ENCODE measurements around the gene RITA1. TPM values are rescaled to one million over a fixed set of nuclear protein-coding genes. Genes with fewer than 3 reads are reported as not detected.

The RITA1 gene
- total and polyA plus RNA-seq, 9 donors = 6.8 to 19.4 (median 15.4) TPM

DNA sequence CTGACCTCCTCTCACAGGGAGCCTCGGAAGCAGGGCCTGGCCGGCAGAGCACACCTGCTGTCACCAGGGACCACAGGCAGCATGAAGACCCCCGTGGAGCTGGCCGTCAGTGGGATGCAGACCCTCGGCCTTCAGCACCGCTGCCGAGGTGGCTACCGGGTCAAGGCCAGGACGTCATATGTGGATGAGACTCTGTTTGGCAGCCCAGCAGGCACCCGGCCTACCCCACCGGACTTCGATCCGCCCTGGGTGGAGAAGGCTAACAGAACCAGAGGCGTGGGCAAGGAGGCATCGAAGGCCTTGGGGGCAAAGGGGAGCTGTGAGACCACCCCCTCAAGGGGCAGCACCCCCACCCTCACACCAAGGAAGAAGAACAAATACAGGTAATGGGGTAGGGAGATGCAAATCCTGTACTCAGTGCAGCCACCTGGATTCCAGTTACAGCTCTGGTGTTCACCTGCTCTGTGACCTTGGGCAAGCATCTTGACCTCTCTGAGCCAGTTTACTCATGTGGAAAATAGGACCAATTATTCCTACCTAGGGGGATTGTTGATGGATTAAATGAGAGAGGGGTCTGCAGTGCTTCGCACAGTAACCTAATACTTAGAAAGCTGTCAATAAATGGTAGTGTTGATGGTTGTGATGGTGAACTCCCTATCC lies 1.3 kb downstream of the RITA1 start:
- Histone ChIP-seq H3K4me1 (ENCODE audit: insufficient read depth) (peaks cover 12% of the 10 kb centered on the region), H3K9me3 (no peaks in the 10 kb centered on the region), H3K27ac (peak overlapping the region; percentile 1 to 47), H3K27me3 (no peaks in the 10 kb centered on the region), H3K36me3 (no peaks in the 10 kb centered on the region), H3K4me3 (no peak overlapping the region)
- TF ChIP-seq CTCF (IDR thresholded peaks at IDR 0.05) (no peak), EP300 (IDR thresholded peaks at IDR 0.05) (no peak), POLR2A (IDR thresholded peaks at IDR 0.05) (no peak)
- WGBS, 3 donors = 23 to 75% (median 27%) methylated on average over 11 to 16 of the region's 16 CpGs
- intact Hi-C loops (cut with DNase I) = loop anchor here in 1 of 4 donors (5.0 kb wide), 1 partner anchor 171 kb away; the partner anchor contains the start of gene PLBD2
- DNase-seq = peak in 2 of 5 donors; percentile 56 to 61

DNA sequence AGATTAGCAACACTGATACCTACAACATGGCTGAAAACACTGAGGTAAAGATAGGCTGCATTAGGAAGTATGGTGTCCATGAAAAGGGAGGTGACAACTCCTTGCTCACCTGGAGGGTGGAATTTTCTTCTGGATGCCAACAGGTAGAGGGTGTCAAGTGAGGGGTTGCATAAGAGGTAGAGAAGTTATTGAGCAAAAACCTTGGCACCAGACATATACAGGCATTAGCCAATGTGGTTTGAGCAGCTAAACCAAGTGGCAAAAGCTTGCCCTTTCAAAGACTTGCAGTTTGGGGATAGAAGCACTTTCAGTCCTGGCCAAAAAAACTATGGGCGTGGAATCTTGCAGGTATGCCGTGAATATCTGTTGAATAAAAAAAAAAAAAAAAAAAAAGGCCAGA lies 3.8 kb downstream of the RITA1 start:
- Histone ChIP-seq H3K27me3 (no peaks in the 10 kb centered on the region), H3K4me1 (ENCODE audit: insufficient read depth) (peaks cover 8% of the 10 kb centered on the region), H3K4me3 (no peak overlapping the region), H3K9me3 (no peaks in the 10 kb centered on the region), H3K36me3 (no peaks in the 10 kb centered on the region), H3K27ac (no peak overlapping the region)
- no peak for DNase-seq
- intact Hi-C loops (cut with DNase I) = loop anchor here in 1 of 4 donors (5.0 kb wide), 1 partner anchor 168 kb away; the partner anchor contains the start of gene PLBD2
- TF ChIP-seq EP300 (IDR thresholded peaks at IDR 0.05) (no peak), CTCF (IDR thresholded peaks at IDR 0.05) (no peak), POLR2A (IDR thresholded peaks at IDR 0.05) (no peak)
- WGBS, 3 donors = 85 to 89% (median 86%) methylated on average over 2 of the region's 2 CpGs

DNA sequence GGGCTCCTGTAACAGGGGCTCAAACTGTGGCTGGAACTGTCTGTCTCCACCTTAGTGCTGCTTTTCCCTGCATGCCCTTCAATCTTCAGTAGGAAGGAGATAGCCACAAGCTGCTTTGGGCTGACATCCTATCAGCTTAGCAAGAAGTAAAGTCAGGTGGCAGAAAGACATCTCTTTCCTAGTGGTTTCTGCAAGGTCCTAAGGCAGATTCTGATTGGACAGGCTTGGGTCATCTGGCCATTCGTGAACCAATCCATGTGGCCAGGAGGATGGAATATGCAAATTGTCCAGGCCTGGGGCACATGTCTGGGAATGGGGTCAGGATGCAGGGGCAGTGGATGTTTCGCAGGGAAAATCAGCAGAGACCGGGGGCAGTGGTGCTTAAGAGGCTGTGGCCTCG lies 5.2 kb downstream of the RITA1 start:
- DNase-seq = no peak
- no peaks in the 10 kb centered on the region for H3K36me3 ChIP-seq
- no peaks in the 10 kb centered on the region for H3K27me3 ChIP-seq
- 78 to 93% (median 84%) methylated on average over 4 of the region's 4 CpGs for WGBS, 3 donors
- H3K9me3 ChIP-seq = no peaks in the 10 kb centered on the region
- intact Hi-C loops (cut with DNase I) = loop anchor here in 3 of 4 donors (10.0 kb wide), 3 partner anchors 144 to 724 kb away; partner anchors contain the start of gene SLC8B1 (in 2 of the 3)
- H3K4me3 ChIP-seq = no peak overlapping the region
- H3K27ac ChIP-seq = no peak overlapping the region
- TF ChIP-seq EP300 (IDR thresholded peaks at IDR 0.05) (no peak), POLR2A (IDR thresholded peaks at IDR 0.05) (no peak), CTCF (IDR thresholded peaks at IDR 0.05) (no peak)
- H3K4me1 ChIP-seq (ENCODE audit: insufficient read depth) = peaks cover 11% of the 10 kb centered on the region

DNA sequence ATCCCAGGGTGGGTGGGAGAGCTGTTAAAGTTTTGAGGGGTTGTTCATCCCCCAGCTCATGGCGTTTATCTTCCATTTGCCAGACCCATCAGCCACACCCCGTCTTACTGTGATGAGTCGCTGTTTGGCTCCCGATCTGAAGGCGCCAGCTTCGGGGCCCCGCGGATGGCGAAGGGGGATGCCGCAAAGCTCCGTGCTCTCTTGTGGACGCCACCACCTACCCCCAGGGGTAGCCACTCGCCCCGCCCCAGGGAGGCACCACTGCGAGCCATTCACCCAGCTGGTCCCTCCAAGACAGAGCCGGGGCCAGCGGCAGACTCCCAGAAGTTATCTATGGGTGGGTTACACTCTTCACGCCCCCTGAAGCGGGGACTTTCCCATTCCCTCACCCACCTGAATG lies 5.7 kb downstream of the RITA1 start:
- H3K4me1 ChIP-seq (ENCODE audit: insufficient read depth) = peaks cover 9% of the 10 kb centered on the region
- DNase-seq = no peak
- no peaks in the 10 kb centered on the region for H3K9me3 ChIP-seq
- TF ChIP-seq CTCF (IDR thresholded peaks at IDR 0.05) (no peak), POLR2A (IDR thresholded peaks at IDR 0.05) (no peak), EP300 (IDR thresholded peaks at IDR 0.05) (no peak)
- no peaks in the 10 kb centered on the region for H3K27me3 ChIP-seq
- intact Hi-C loops (cut with DNase I) = loop anchor here in 3 of 4 donors (10.0 kb wide), 3 partner anchors 144 to 724 kb away; partner anchors contain the start of gene SLC8B1 (in 2 of the 3)
- WGBS, 3 donors = 90 to 96% (median 92%) methylated on average over 19 of the region's 19 CpGs
- H3K36me3 ChIP-seq = no peaks in the 10 kb centered on the region
- no peak overlapping the region for H3K27ac ChIP-seq
- H3K4me3 ChIP-seq = no peak overlapping the region

Data from ovary (tissue), 9 donors.